GM18519 (cell line): ENCODE results near the gene DPEP2NB.
"Not testable (repeated sequence)": the region's sequence is repeated elsewhere in the genome, so short reads cannot be mapped to it uniquely, and the experiment has no call there.

Experiments
- ATAC-seq: cut with Tn5 transposase; IDR thresholded peaks from one replicate; pipeline ENCODE4 v1.9.1; 2021; ENCODE audit warnings: mild to moderate bottlenecking, moderate library complexity; ENCODE audit not compliant: unreplicated experiment, low FRiP score

DPEP2NB gene

GRCh38 chr16:67987460-67988160, 28.1 kb downstream of the DPEP2NB start:
- no peak for ATAC-seq

DNA sequence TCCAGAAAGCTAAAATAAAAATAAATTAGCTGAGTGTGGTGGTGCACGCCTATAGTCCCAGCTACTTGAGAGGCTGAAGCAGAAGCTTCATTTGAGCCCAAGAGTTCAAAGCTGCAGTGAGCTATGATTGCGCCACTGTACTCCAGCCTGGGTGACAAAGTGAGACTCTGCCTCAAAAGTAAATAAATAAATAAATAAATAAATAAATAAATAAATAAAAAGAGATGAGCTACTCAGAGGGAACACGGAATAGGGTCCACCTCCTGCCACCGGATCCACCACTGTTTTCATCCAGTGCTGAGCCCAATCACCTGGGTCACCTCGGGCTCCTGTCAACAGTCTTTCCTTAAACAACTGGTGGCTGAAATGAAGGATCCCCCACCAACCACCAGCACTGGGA, 28.8 kb downstream of the DPEP2NB start:
- ATAC-seq, result no peak

DNA sequence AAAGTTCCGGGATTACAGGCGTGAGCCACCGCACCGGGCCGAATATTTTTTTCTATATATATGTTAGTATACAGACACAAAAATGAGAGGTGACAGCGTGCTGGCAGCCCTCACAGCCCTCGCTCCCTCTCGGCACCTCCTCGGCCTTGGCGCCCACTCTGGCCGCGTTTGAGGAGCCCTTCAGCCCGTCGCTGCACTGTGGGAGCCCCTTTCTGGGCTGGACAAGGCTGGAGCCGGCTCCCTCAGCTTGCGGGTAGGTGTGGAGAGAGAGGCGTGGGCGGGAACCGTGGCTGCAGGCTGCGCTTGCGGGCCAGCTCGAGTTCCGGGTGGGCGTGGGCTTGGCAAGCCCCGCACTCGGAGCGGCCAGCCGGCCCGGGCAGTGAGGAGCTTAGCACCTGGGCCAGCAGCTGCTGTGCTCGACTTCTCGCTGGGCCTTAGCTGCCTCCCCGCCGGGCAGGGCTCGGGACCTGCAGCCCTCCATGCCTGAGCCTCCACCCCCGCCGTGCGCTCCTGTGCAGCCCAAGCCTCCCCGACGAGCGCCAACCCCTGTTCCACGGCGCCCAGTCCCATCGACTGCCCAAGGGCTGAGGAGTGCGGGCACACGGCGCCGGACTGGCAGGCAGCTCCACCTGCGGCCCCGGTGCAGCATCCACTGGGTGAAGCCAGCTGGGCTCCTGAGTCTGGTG, 33.6 kb downstream of the DPEP2NB start:
- no peak for ATAC-seq

DNA sequence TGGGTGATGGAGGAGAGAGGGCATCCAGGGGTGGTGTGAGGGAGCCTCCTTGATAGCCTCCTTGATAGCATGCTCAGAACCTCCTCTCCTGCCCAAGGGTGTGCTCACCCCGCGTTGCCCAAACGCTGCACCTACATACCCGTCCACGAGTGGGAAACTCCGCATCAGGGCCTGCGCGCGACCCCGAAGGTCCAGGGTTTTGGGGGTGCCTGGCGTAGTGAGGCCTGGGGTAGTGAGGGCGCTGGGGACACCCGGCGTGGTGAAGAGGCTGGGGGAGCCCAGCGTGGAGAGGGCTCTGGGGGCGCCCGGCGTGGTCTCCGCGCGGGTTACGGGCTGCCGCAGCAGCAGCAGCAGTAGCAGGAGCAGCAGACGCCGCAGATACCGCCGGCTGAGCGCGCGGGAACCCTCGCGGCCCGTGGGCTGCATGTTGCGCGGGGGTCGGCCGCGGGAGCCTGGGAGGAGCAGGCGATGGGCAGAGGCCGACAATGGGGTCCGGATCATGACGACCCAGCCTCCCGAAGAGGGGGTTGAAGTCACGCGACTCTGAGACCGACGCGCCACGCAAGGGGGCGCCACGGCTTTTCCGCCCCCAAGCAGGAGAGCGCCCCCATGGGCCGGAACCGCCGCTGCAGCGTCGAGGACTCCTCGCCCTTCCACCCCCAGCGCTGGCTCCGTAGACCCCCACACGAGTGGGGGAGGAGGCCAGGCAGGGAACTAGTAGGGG, 35.6 kb downstream of the DPEP2NB start, which contains the start of gene DPEP3:
DPEP3 (minus strand) TSS at position 545 of the 724 bp plus-strand sequence; CDS start at position 426, 119 bp downstream.
- no peak for ATAC-seq

DNA sequence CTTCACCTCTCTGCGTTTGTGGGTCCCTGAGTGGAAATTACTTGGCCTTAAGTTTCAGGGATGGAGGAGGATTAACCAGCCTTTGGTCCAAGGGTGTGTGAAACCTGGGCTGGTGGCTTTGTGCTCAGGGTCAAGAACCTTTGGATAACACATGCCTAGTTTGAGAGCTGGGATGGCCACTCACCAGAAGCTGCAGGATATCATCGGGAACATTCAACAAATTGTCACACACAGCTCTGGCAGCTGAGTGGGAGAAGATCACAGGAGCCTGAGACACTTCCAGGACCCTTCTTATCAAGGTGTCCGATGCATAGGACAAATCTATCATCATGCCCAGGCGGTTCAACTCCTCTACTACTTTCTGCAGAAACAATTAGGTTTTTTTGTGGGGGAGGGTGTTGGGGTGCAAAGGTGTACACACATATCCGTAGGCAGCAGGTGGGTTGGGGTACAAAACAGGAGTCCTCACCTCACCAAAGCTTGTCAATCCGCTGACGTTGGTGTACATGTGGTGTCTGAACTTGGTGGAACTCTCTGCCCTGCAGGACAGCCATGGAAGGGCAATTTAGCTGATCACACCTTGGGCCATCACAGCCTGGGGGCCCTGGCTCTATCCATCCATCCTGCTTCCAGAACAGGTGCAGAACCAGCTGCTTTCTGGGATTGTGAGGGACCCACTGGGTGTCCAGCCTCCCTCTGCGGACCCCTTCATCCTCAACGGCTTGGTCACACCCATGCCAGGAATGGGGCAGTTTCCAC, 38.1 kb downstream of the DPEP2NB start:
- no peak for ATAC-seq

DNA sequence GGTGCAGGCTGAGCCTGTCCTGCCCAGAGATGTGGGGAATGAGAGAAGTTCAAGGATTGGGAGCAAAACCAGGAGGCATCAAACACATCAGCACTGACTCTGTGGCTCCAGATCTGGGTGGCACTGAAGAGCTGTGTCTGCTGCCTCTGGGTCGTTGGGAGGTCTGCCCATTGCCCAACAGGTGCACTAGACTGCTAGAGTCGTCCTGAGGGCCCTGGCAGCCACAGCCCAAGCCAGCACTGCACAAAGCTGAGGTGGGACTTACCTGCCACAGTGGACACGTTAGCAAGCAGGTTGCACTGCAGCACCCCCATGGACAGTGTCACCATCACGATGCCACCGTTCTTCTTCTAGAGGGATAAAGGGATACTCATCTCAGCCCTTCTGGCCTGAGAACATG, 38.7 kb downstream of the DPEP2NB start:
- ATAC-seq, result no peak

GRCh38 chr16:67976205-67976604, 39.5 kb downstream of the DPEP2NB start:
- no peak for ATAC-seq

GRCh38 chr16:67975321-67976105, 40.2 kb downstream of the DPEP2NB start:
- no peak for ATAC-seq

GRCh38 chr16:67972285-67972684, 43.4 kb downstream of the DPEP2NB start:
- not testable (repeated sequence) for ATAC-seq

- no peak for ATAC-seq
Measured at GRCh38 chr16:67971111-67971510, 44.6 kb downstream of the DPEP2NB start.

DNA sequence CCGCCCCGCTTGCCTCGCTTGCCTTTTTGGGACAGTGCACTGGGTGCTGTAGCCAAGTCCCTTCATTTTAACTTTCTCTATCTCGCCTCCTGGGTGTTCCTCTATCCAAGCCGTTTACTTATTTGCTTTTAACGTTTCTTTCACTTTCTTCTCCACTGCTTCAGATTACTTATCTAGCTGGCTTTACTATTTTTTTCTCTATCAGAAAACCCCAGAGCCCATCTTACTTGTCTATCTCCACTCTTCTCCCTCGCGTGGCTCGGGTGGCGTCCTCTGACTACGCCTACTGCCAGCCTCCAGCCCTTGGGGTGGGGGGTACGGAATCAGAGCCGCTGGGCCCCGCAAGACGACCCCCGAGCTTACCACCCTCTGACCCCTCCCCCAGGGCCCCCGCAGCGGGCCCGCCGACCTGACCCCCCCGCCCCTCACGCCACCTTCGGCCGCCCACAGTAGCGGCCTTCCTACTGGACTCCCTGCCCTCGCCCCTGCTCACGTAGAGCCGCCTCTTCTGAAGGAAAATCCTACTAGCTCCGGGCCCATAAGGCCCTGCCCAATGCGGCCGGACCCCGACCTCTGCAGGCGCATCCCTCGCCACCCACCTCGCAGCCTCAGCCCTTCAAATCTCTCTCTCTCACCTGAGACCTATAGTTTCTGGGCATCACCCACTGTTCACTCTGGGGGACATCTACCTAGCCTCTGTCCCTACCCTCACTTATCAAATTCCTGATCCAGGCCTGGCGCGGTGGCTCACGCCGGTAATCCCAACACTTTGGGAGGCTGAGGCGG, 46.3 kb downstream of the DPEP2NB start:
- ATAC-seq, result no peak

GRCh38 chr16:67968400-67969253, 47.1 kb downstream of the DPEP2NB start, which contains the start of gene SLC12A4:
Gene SLC12A4, minus strand, starts transcription at chr16:67968637. Its CDS starts 84 bp downstream, at chr16:67968553.
- ATAC-seq, result peak; percentile 58

GRCh38 chr16:67967958-67968399, 47.7 kb downstream of the DPEP2NB start:
- ATAC-seq, result peak; percentile 14

GRCh38 chr16:67967183-67967957, 48.3 kb downstream of the DPEP2NB start:
- ATAC-seq, result no peak

GRCh38 chr16:67966549-67967182, 49.0 kb downstream of the DPEP2NB start:
- no peak for ATAC-seq

DNA sequence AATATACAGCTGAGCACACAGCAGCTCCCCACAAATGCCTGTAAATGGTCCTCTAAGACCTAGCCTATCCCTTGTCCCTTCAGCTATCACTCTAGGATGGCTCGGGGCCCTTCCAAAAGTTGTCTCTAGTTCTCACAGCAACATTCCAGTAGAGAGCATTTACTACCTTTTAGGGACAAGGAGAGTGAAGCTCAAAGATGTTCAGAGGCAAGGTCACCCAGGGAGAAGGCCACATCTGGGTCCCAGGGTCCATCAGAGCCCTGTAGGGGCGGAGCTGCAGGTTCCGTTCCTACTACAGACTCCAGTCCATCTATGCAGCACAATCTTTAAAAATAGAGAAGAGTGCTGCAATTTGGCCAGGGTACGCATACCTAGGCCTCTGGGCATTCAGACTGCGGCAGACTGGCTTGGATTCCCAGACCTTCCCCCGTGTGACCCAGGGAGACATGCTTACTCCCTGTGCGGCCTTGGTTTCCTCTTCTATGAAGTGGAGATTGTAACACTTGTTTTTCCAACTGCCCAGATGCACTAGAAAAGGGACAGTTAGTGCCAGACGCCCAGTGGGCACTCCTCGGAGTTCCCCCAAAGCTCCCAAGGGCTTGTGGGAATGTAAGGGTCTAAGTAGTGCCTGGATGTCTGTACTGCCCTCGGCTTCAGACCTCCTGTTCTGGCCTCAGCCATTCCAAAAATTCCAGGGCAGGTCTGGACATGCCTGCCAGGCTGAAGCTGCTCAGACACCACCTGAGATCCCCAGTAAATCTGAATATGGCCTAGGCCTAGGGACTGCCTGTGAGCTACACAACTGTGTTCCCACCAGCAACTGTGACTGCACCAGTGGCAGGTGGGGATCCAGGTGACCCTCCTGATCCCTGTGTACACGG, 49.8 kb downstream of the DPEP2NB start:
- ATAC-seq, result no peak
